GM20431 (cell line): ENCODE data around the gene SEMA4D.
"Not testable (repeated sequence)": the region's sequence is repeated elsewhere in the genome, so short reads cannot be mapped to it uniquely, and the experiment has no call there.

Source experiments
- in situ Hi-C: fragments of 300-500 bp; cut with MseI, MboI; formaldehyde crosslinking; loops from one replicate; pipeline ENCODE4 v1.15.0; 2020; ENCODE audit warnings: low sequenced_read_pairs; ENCODE audit not compliant: unreplicated experiment

SEMA4D gene

GRCh38 chr9:89351584-89352300, 146.2 kb downstream of the SEMA4D start:
- in situ Hi-C loops = no loop called here

GRCh38 chr9:89350988-89351557, 146.8 kb downstream of the SEMA4D start:
- in situ Hi-C loops = no loop called here

GRCh38 chr9:89349607-89350006, 148.3 kb downstream of the SEMA4D start:
- in situ Hi-C loops = no loop called here

GRCh38 chr9:89347651-89348050, 150.3 kb downstream of the SEMA4D start:
- in situ Hi-C loops = no loop called here

- in situ Hi-C loops = no loop called here
These were observed 151.2 kb downstream of the SEMA4D start for GRCh38 chr9:89346696-89347095.

GRCh38 chr9:89345476-89345875, 152.4 kb downstream of the SEMA4D start:
- in situ Hi-C loops = no loop called here

- in situ Hi-C loops = not testable (repeated sequence)
These were observed 154.1 kb downstream of the SEMA4D start for GRCh38 chr9:89343812-89344211.

GRCh38 chr9:89342948-89343347, 155.0 kb downstream of the SEMA4D start:
- in situ Hi-C loops = no loop called here

- in situ Hi-C loops = no loop called here
These were observed 155.7 kb downstream of the SEMA4D start for GRCh38 chr9:89342213-89342612.

- in situ Hi-C loops = no loop called here
These were observed 157.6 kb downstream of the SEMA4D start for GRCh38 chr9:89340332-89340731.

GRCh38 chr9:89339807-89340206, 158.1 kb downstream of the SEMA4D start:
- in situ Hi-C loops = no loop called here

- in situ Hi-C loops = no loop called here
These were observed 167.4 kb downstream of the SEMA4D start for GRCh38 chr9:89330513-89330912.

GRCh38 chr9:89329917-89330316, 168.0 kb downstream of the SEMA4D start:
- in situ Hi-C loops = no loop called here

- in situ Hi-C loops = no loop called here
These were observed 169.8 kb downstream of the SEMA4D start for GRCh38 chr9:89328064-89328463.

- in situ Hi-C loops = no loop called here
These were observed 172.2 kb downstream of the SEMA4D start for GRCh38 chr9:89325733-89326132.

GRCh38 chr9:89323390-89323789, 174.5 kb downstream of the SEMA4D start:
- in situ Hi-C loops = no loop called here

GRCh38 chr9:89319015-89319905, 178.7 kb downstream of the SEMA4D start:
- in situ Hi-C loops = no loop called here

- in situ Hi-C loops = no loop called here
These were observed 179.5 kb downstream of the SEMA4D start, which contains the start of gene SECISBP2 for GRCh38 chr9:89318123-89319014. Gene SECISBP2 (plus strand): TSS chr9:89318500. CDS start chr9:89318577, 77 bp downstream.

GRCh38 chr9:89317282-89317681, 180.6 kb downstream of the SEMA4D start:
- in situ Hi-C loops = no loop called here

- in situ Hi-C loops = no loop called here
These were observed 182.4 kb downstream of the SEMA4D start for GRCh38 chr9:89315482-89315881.
